Dendritic cell treated with granulocyte-macrophage colony-stimulating factor and Interleukin-4, amounts not matched to agents 40 ng/mL and 50 ng/mL, for 4 days (primary cell): ENCODE measurements around the gene RPL10.

ENCODE experiments used
- H3K27ac Mint-ChIP-seq: one replicate; pipeline ENCODE4 v1.8.0; 2022; ENCODE audit warnings: mild to moderate bottlenecking, mixed read lengths
- H3K27me3 Mint-ChIP-seq: one replicate; pipeline ENCODE4 v1.8.0; 2022; ENCODE audit warnings: mild to moderate bottlenecking, mixed read lengths
- H3K36me3 Mint-ChIP-seq: one replicate; pipeline ENCODE4 v1.8.0; 2022; ENCODE audit warnings: low read depth, mixed read lengths
- H3K4me1 Mint-ChIP-seq: one replicate; pipeline ENCODE4 v1.8.0; 2022; ENCODE audit warnings: low read depth, mixed read lengths
- H3K4me3 Mint-ChIP-seq: one replicate; pipeline ENCODE4 v1.8.0; 2022; ENCODE audit warnings: mild to moderate bottlenecking, moderate library complexity, mixed read lengths
- H3K9me3 Mint-ChIP-seq: one replicate; pipeline ENCODE4 v1.8.0; 2022; ENCODE audit warnings: mixed read lengths
- intact Hi-C: fragments of 100-400 bp; cut with micrococcal nuclease; formaldehyde crosslinking; loops from one replicate; pipeline ENCODE4 v1.15.0; 2022

RPL10 gene

DNA sequence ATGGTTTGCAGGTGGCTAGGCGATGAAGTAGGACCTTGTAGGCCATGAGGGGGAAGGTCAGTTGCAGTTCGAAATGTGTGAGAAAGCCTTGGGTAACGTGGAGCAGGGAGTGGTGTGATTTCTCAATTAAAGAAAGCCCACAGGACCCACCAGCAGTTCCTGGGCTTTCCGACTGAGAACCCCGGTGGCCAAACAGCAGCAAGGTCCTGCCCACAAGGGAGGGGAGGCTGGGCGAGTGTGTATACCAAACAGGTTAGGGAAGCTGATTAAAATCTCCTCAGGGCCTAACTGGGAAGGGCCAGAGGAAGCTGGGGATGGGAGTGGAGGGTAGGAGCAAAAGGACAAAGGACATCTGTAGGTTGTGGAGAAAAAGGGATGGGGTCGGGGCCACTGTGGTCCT, 32.7 kb downstream of the RPL10 start:
- H3K4me1 Mint-ChIP-seq, result peaks cover 53% of the 10 kb centered on the region
- H3K9me3 Mint-ChIP-seq, result no peaks in the 10 kb centered on the region
- peak overlapping the region; percentile 89 for H3K27ac Mint-ChIP-seq
- intact Hi-C loops, result loop anchor here (2.0 kb wide), 1 partner anchor 18 kb away; no protein-coding TSS in a partner anchor
- H3K4me3 Mint-ChIP-seq, result peak overlapping the region; percentile 81
- H3K27me3 Mint-ChIP-seq, result no peaks in the 10 kb centered on the region
- H3K36me3 Mint-ChIP-seq, result peaks cover 69% of the 10 kb centered on the region

GRCh38 chrX:154431341-154431740, 33.2 kb downstream of the RPL10 start:
- peak overlapping the region; percentile 89 for H3K27ac Mint-ChIP-seq
- peak overlapping the region; percentile 81 for H3K4me3 Mint-ChIP-seq
- H3K9me3 Mint-ChIP-seq, result no peaks in the 10 kb centered on the region
- no peaks in the 10 kb centered on the region for H3K27me3 Mint-ChIP-seq
- H3K4me1 Mint-ChIP-seq, result peaks cover 57% of the 10 kb centered on the region
- peaks cover 73% of the 10 kb centered on the region for H3K36me3 Mint-ChIP-seq
- intact Hi-C loops, result loop anchor here (2.0 kb wide), 1 partner anchor 19 kb away; no protein-coding TSS in a partner anchor

DNA sequence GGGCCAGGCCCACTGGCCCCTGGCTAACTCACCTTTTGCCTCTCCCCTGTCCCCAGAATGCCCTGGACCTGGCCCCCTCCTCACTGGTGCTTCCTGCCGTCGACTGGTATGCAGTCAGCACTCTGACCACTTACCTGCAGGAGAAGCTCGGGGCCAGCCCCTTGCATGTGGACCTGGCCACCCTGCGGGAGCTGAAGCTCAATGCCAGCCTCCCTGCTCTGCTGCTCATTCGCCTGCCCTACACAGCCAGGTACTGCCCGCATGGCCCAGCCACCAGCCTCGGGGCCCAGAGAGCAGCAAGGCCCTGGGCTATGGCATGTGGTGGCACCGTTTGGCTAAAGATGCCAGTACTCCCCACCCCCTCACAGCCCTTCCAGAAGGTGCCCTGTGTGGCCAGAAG, 34.0 kb downstream of the RPL10 start:
- Mint-ChIP-seq H3K4me1 (peaks cover 59% of the 10 kb centered on the region), H3K9me3 (no peaks in the 10 kb centered on the region), H3K27ac (peak overlapping the region; percentile 89), H3K4me3 (peak overlapping the region; percentile 30), H3K36me3 (peaks cover 74% of the 10 kb centered on the region), H3K27me3 (no peaks in the 10 kb centered on the region)
- intact Hi-C loops, result no loop called here

DNA sequence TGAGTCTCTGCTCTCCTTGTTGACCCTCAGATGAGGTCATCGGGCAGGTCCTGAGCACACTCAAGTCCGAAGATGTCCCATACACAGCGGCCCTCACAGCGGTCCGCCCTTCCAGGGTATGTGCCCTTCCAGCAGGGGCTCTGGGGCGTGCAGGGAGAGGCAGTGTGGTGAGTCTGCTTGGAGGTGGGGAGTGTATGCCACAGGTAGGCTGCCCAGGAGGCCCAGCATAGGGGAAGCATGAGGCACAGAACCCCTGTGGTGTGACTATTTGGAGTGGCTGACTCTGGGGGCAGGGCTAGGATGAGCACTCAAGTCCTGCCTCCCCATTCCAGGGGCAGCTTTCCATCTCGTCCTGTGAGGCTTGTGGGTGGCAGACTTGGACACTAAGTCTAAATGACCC, 35.4 kb downstream of the RPL10 start:
- Mint-ChIP-seq H3K4me3 (no peak overlapping the region), H3K27ac (no peak overlapping the region), H3K27me3 (no peaks in the 10 kb centered on the region), H3K4me1 (peaks cover 64% of the 10 kb centered on the region), H3K36me3 (peaks cover 82% of the 10 kb centered on the region), H3K9me3 (no peaks in the 10 kb centered on the region)
- intact Hi-C loops, result no loop called here

- intact Hi-C loops, result no loop called here
- no peak overlapping the region for H3K27ac Mint-ChIP-seq
- no peaks in the 10 kb centered on the region for H3K9me3 Mint-ChIP-seq
- H3K27me3 Mint-ChIP-seq, result no peaks in the 10 kb centered on the region
- H3K36me3 Mint-ChIP-seq, result peaks cover 85% of the 10 kb centered on the region
- peaks cover 69% of the 10 kb centered on the region for H3K4me1 Mint-ChIP-seq
- no peak overlapping the region for H3K4me3 Mint-ChIP-seq
Measured at GRCh38 chrX:154434394-154435168, 36.4 kb downstream of the RPL10 start.

GRCh38 chrX:154435171-154435733, 37.1 kb downstream of the RPL10 start:
- peaks cover 69% of the 10 kb centered on the region for H3K4me1 Mint-ChIP-seq
- no peaks in the 10 kb centered on the region for H3K27me3 Mint-ChIP-seq
- no peak overlapping the region for H3K4me3 Mint-ChIP-seq
- H3K27ac Mint-ChIP-seq, result peak overlapping the region; percentile 74
- H3K9me3 Mint-ChIP-seq, result no peaks in the 10 kb centered on the region
- H3K36me3 Mint-ChIP-seq, result peaks cover 89% of the 10 kb centered on the region
- intact Hi-C loops, result no loop called here

GRCh38 chrX:154436374-154436982, 38.3 kb downstream of the RPL10 start:
- Mint-ChIP-seq H3K36me3 (peaks cover 93% of the 10 kb centered on the region), H3K4me3 (peak overlapping the region; percentile 87), H3K27ac (peak overlapping the region; percentile 74), H3K9me3 (no peaks in the 10 kb centered on the region), H3K4me1 (peaks cover 59% of the 10 kb centered on the region), H3K27me3 (no peaks in the 10 kb centered on the region)
- intact Hi-C loops, result no loop called here

- peak within 1 kb of the TSS; percentile 87 for H3K4me3 Mint-ChIP-seq
- no peaks in the 10 kb centered on the region for H3K9me3 Mint-ChIP-seq
- intact Hi-C loops, result no loop called here
- no peaks in the 10 kb centered on the region for H3K27me3 Mint-ChIP-seq
- H3K4me1 Mint-ChIP-seq, result peaks cover 56% of the 10 kb centered on the region
- H3K36me3 Mint-ChIP-seq, result peaks cover 93% of the 10 kb centered on the region
- peak within 1 kb of the TSS; percentile 76 for H3K27ac Mint-ChIP-seq
Measured at GRCh38 chrX:154436983-154437752, 39.0 kb downstream of the RPL10 start, which contains the start of gene GDI1. Gene GDI1 (plus strand): TSS chrX:154437154. CDS start chrX:154437255, 101 bp downstream.

GRCh38 chrX:154437971-154438893, 40.1 kb downstream of the RPL10 start:
- Mint-ChIP-seq H3K4me1 (peaks cover 65% of the 10 kb centered on the region), H3K4me3 (peak overlapping the region; percentile 87), H3K27me3 (no peaks in the 10 kb centered on the region), H3K9me3 (no peaks in the 10 kb centered on the region), H3K36me3 (peaks cover 93% of the 10 kb centered on the region), H3K27ac (peak overlapping the region; percentile 76)
- intact Hi-C loops, result no loop called here

DNA sequence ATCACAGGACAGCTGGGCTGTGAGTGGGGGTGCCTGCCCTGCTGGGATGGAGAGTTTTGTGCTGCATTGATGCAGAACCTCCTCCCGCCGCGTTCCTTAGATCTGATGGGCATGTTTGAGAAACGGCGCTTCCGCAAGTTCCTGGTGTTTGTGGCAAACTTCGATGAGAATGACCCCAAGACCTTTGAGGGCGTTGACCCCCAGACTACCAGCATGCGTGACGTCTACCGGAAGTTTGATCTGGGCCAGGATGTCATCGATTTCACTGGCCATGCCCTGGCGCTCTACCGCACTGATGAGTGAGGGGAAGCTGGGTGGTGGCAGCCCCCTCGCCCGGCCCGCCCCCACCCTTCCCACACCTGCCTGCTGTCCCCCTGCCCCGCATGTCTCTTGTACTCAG, 41.7 kb downstream of the RPL10 start:
- peaks cover 59% of the 10 kb centered on the region for H3K4me1 Mint-ChIP-seq
- no peaks in the 10 kb centered on the region for H3K9me3 Mint-ChIP-seq
- no peak overlapping the region for H3K4me3 Mint-ChIP-seq
- H3K27ac Mint-ChIP-seq, result no peak overlapping the region
- no peaks in the 10 kb centered on the region for H3K27me3 Mint-ChIP-seq
- intact Hi-C loops, result no loop called here
- H3K36me3 Mint-ChIP-seq, result peaks cover 78% of the 10 kb centered on the region

GRCh38 chrX:154440623-154441357, 42.6 kb downstream of the RPL10 start:
- Mint-ChIP-seq H3K36me3 (peaks cover 70% of the 10 kb centered on the region), H3K4me3 (no peak overlapping the region), H3K27ac (no peak overlapping the region), H3K9me3 (no peaks in the 10 kb centered on the region), H3K27me3 (no peaks in the 10 kb centered on the region), H3K4me1 (peaks cover 55% of the 10 kb centered on the region)
- intact Hi-C loops, result no loop called here

GRCh38 chrX:154441564-154441963, 43.4 kb downstream of the RPL10 start:
- no peaks in the 10 kb centered on the region for H3K9me3 Mint-ChIP-seq
- intact Hi-C loops, result no loop called here
- H3K4me1 Mint-ChIP-seq, result peaks cover 56% of the 10 kb centered on the region
- H3K4me3 Mint-ChIP-seq, result no peak overlapping the region
- H3K36me3 Mint-ChIP-seq, result peaks cover 71% of the 10 kb centered on the region
- no peak overlapping the region for H3K27ac Mint-ChIP-seq
- H3K27me3 Mint-ChIP-seq, result no peaks in the 10 kb centered on the region
